Natural killer cell (primary cell): ENCODE measurements around the gene DGCR6. TPM values are rescaled to one million over a fixed set of nuclear protein-coding genes. Genes with fewer than 3 reads are reported as not detected.
"Not testable (repeated sequence)": the region's sequence is repeated elsewhere in the genome, so short reads cannot be mapped to it uniquely, and the experiment has no call there.

ENCODE experiments used
- ATAC-seq, 3 donors: fragments of 150-1000 bp in 2 of 3; fragments of 200-7000 bp in 1 of 3; cut with Tn5 transposase; 1 replicate in 1 of 3; 2 replicates in 2 of 3; pipeline ENCODE4 v1.10.0; 2021; ENCODE audit warnings: mild to moderate bottlenecking in 2 of 3, moderate library complexity in 2 of 3
- DNase-seq, 2 donors: peaks; one replicate each; pipeline versions ENCODE4 v3.0.0 to v3.0.0-alpha.2; 2013 to 2021; ENCODE audit warnings: mixed read lengths in 1 of 2
- H3K27ac ChIP-seq: one replicate; pipeline ENCODE4 v1.5.1; 2013; ENCODE audit warnings: mild to moderate bottlenecking, low read length
- H3K27me3 ChIP-seq: one replicate; pipeline ENCODE4 v1.6.1; 2013; ENCODE audit warnings: low read length; ENCODE audit not compliant: control insufficient read depth, insufficient read depth
- H3K36me3 ChIP-seq: one replicate; pipeline ENCODE4 v1.6.1; 2013; ENCODE audit warnings: low read length; ENCODE audit not compliant: control insufficient read depth, insufficient read depth
- H3K4me1 ChIP-seq: one replicate; pipeline ENCODE4 v1.6.1; 2013; ENCODE audit warnings: low read length; ENCODE audit not compliant: control insufficient read depth, insufficient read depth
- H3K4me3 ChIP-seq: one replicate; pipeline ENCODE4 v1.5.1; 2013; ENCODE audit warnings: low read length
- H3K9me3 ChIP-seq: one replicate; pipeline ENCODE4 v1.6.1; 2013; ENCODE audit warnings: low read length; ENCODE audit not compliant: control insufficient read depth, insufficient read depth
- H3K27ac Mint-ChIP-seq, 2 donors: one replicate each; pipeline ENCODE4 v1.8.0; 2022; ENCODE audit warnings: mild to moderate bottlenecking in 2 of 2, mixed read lengths in 2 of 2, moderate library complexity in 1 of 2
- H3K27me3 Mint-ChIP-seq, 2 donors: one replicate each; pipeline ENCODE4 v1.8.0; 2022; ENCODE audit warnings: low read depth in 2 of 2, mixed read lengths in 2 of 2
- H3K36me3 Mint-ChIP-seq: one replicate; pipeline ENCODE4 v1.8.0; 2022; ENCODE audit warnings: mixed read lengths
- H3K4me1 Mint-ChIP-seq, 2 donors: one replicate each; pipeline ENCODE4 v1.8.0; 2022; ENCODE audit warnings: mixed read lengths in 2 of 2
- H3K4me3 Mint-ChIP-seq: one replicate; pipeline ENCODE4 v1.8.0; 2022; ENCODE audit warnings: mild to moderate bottlenecking, moderate library complexity, mixed read lengths
- H3K9me3 Mint-ChIP-seq, 2 donors: one replicate each; pipeline ENCODE4 v1.8.0; 2022; ENCODE audit warnings: mixed read lengths in 2 of 2
- CTCF ChIP-seq: fragments of 200-600 bp; IDR thresholded peaks from one replicate; pipeline ENCODE4 v1.8.0; 2022; ENCODE audit warnings: antibody characterized with exemption
- WGBS: methylation state at CpG from one replicate; pipeline ENCODE4 v1.1.7; 2013; ENCODE audit warnings: missing lambda C conversion rate; ENCODE audit not compliant: insufficient coverage; 5-methylcytosine and 5-hydroxymethylcytosine counted together
- intact Hi-C: fragments of 100-400 bp; cut with micrococcal nuclease; formaldehyde crosslinking; loops from one replicate; pipeline ENCODE4 v1.14.2; 2022
- total RNA-seq, 4 donors: library from RNA; stranded (reverse); fragments of 120-200 nt in 1 of 4; gene quantifications; one replicate each; pipeline versions ENCODE4 v1.2.3 to v1.2.4, GENCODE V29; 2013 to 2022

The DGCR6 gene
- total RNA-seq, 3 donors from 2014 or later (not counting 1 experiment from before 2014, with no cell fraction given) = 5.8 to 8.2 (median 8.1) TPM

- TF ChIP-seq CTCF = peak; percentile 36
- H3K4me3 Mint-ChIP-seq, H3K27me3 Mint-ChIP-seq, H3K27ac Mint-ChIP-seq, H3K9me3 Mint-ChIP-seq, H3K36me3 ChIP-seq, H3K36me3 Mint-ChIP-seq, H3K4me1 ChIP-seq, H3K4me3 ChIP-seq, H3K27me3 ChIP-seq, H3K4me1 Mint-ChIP-seq, H3K9me3 ChIP-seq, H3K27ac ChIP-seq: not testable (repeated sequence)
- peak; percentile 55 to 61 for DNase-seq
- intact Hi-C loops = loop anchor here (1.0 kb wide), 1 partner anchor 676 kb away; no protein-coding TSS in a partner anchor
- peak; percentile 71 to 93 (median 92) for ATAC-seq
- 13% methylated on average over 12 of the region's 14 CpGs for WGBS
Measured at GRCh38 chr22:18954303-18954989, 48.3 kb downstream of the DGCR6 start.

GRCh38 chr22:18954990-18955571, 49.0 kb downstream of the DGCR6 start:
- Histone ChIP-seq H3K9me3 (no peaks in the 10 kb centered on the region), H3K27ac (no peak overlapping the region), H3K36me3 (no peaks in the 10 kb centered on the region), H3K4me1 (no peaks in the 10 kb centered on the region), H3K4me3 (no peak overlapping the region), H3K27me3 (no peaks in the 10 kb centered on the region)
- Mint-ChIP-seq H3K27ac (no peak overlapping the region), H3K27me3 (peaks cover 0 to 2% of the 10 kb centered on the region in 2 donors), H3K9me3 (no peaks in the 10 kb centered on the region), H3K4me3 (no peak overlapping the region), H3K36me3 (no peaks in the 10 kb centered on the region), H3K4me1 (no peaks in the 10 kb centered on the region)
- intact Hi-C loops = loop anchor here (1.0 kb wide), 1 partner anchor 675 kb away; no protein-coding TSS in a partner anchor
- DNase-seq (peak in 1 of 2 donors; percentile 14), ATAC-seq (no peak)
- TF ChIP-seq CTCF = no peak
- 90% methylated on average over 15 of the region's 15 CpGs for WGBS

- no peak for DNase-seq
- Mint-ChIP-seq H3K36me3 (no peaks in the 10 kb centered on the region), H3K4me3 (no peak overlapping the region), H3K9me3 (no peaks in the 10 kb centered on the region), H3K27me3 (no peaks in the 10 kb centered on the region), H3K4me1 (no peaks in the 10 kb centered on the region), H3K27ac (no peak overlapping the region)
- WGBS = 87% methylated on average over 10 of the region's 10 CpGs
- Histone ChIP-seq H3K27me3 (no peaks in the 10 kb centered on the region), H3K4me3 (no peak overlapping the region), H3K27ac (no peak overlapping the region), H3K9me3 (no peaks in the 10 kb centered on the region), H3K4me1 (no peaks in the 10 kb centered on the region), H3K36me3 (no peaks in the 10 kb centered on the region)
- intact Hi-C loops = no loop called here
- no peak for TF ChIP-seq CTCF
- no peak for ATAC-seq
Measured at GRCh38 chr22:18955696-18956095, 49.6 kb downstream of the DGCR6 start.

GRCh38 chr22:18956121-18956895, 50.2 kb downstream of the DGCR6 start:
- H3K27ac ChIP-seq, H3K4me3 ChIP-seq, H3K4me3 Mint-ChIP-seq, H3K9me3 Mint-ChIP-seq, H3K4me1 ChIP-seq, ATAC-seq, H3K27me3 ChIP-seq, H3K36me3 ChIP-seq, H3K27ac Mint-ChIP-seq, intact Hi-C loops, H3K4me1 Mint-ChIP-seq, H3K36me3 Mint-ChIP-seq, H3K9me3 ChIP-seq, H3K27me3 Mint-ChIP-seq: not testable (repeated sequence)
- WGBS = 72% methylated on average over 14 of the region's 15 CpGs
- DNase-seq = peak in 1 of 2 donors; percentile 11

GRCh38 chr22:18956956-18957355, 50.8 kb downstream of the DGCR6 start:
- H3K9me3 Mint-ChIP-seq, H3K4me1 ChIP-seq, H3K36me3 ChIP-seq, DNase-seq, ATAC-seq, H3K9me3 ChIP-seq, intact Hi-C loops, H3K4me3 ChIP-seq, H3K4me1 Mint-ChIP-seq, H3K27me3 Mint-ChIP-seq, H3K27me3 ChIP-seq, H3K27ac ChIP-seq, H3K4me3 Mint-ChIP-seq, H3K27ac Mint-ChIP-seq, H3K36me3 Mint-ChIP-seq: not testable (repeated sequence)
- 81% methylated on average over 14 of the region's 15 CpGs for WGBS
